Neuronal stem cell (in vitro differentiated cells): ENCODE measurements around the gene FABP6.

Experiments
- DNase-seq: peaks from one replicate; pipeline ENCODE4 v3.0.0-alpha.2; 2013; ENCODE audit warnings: low spot score
- H2AFZ ChIP-seq: one replicate; pipeline ENCODE4 v1.6.1; 2013; ENCODE audit warnings: mild to moderate bottlenecking, low read length, inconsistent platforms
- H2AK5ac ChIP-seq: 2 replicates; pipeline ENCODE4 v1.6.1; 2013; ENCODE audit warnings: low read depth, mild to moderate bottlenecking, inconsistent platforms, low read length, moderate library complexity, mixed read lengths
- H2BK120ac ChIP-seq: 2 replicates; pipeline ENCODE4 v1.6.1; 2013; ENCODE audit warnings: low read depth, mild to moderate bottlenecking, inconsistent platforms, low read length, moderate library complexity, mixed read lengths
- H2BK12ac ChIP-seq: one replicate; pipeline ENCODE4 v1.6.1; 2013; ENCODE audit warnings: low read length, inconsistent platforms
- H2BK15ac ChIP-seq: 2 replicates; pipeline ENCODE4 v1.6.1; 2013; ENCODE audit warnings: mild to moderate bottlenecking, low read length, inconsistent platforms, mixed read lengths
- H2BK5ac ChIP-seq: one replicate; pipeline ENCODE4 v1.6.1; 2013; ENCODE audit warnings: inconsistent platforms, mild to moderate bottlenecking, low read length, moderate library complexity
- H3K14ac ChIP-seq: one replicate; pipeline ENCODE4 v1.6.1; 2013; ENCODE audit warnings: low read length, inconsistent platforms
- H3K18ac ChIP-seq: 2 replicates; pipeline ENCODE4 v1.6.1; 2013; ENCODE audit warnings: low read length, inconsistent platforms
- H3K23ac ChIP-seq: 2 replicates; pipeline ENCODE4 v1.6.1; 2013; ENCODE audit warnings: low read depth, mild to moderate bottlenecking, mixed read lengths, low read length, inconsistent platforms; ENCODE audit not compliant: poor library complexity
- H3K27ac ChIP-seq: replicated peaks from 3 replicates; pipeline ENCODE4 v1.5.1; 2013; ENCODE audit warnings: low read length, inconsistent platforms
- H3K27me3 ChIP-seq, 3 experiments: 2 replicates each; pipeline ENCODE4 v1.6.1; 2013; ENCODE audit warnings: low read length in 3 of 3, mild to moderate bottlenecking in 2 of 3, inconsistent platforms in 1 of 3, low read depth in 1 of 3, mixed read lengths in 1 of 3, moderate library complexity in 1 of 3; ENCODE audit not compliant: control insufficient read depth in 3 of 3, insufficient read depth in 3 of 3
- H3K36me3 ChIP-seq, 2 donors: replicated peaks in 1 of 2; 2 replicates each; pipeline ENCODE4 v1.6.1; 2013; ENCODE audit warnings: low read length in 2 of 2; ENCODE audit not compliant: control insufficient read depth in 2 of 2, insufficient read depth in 2 of 2
- H3K4ac ChIP-seq: 2 replicates; pipeline ENCODE4 v1.6.1; 2013; ENCODE audit warnings: inconsistent platforms, mild to moderate bottlenecking, low read length, moderate library complexity
- H3K4me1 ChIP-seq, 2 donors: 1 replicate in 1 of 2; 2 replicates in 1 of 2; pipeline ENCODE4 v1.6.1; 2013; ENCODE audit warnings: low read length in 2 of 2, low read depth in 1 of 2; ENCODE audit not compliant: control insufficient read depth in 2 of 2, insufficient read depth in 1 of 2
- H3K4me2 ChIP-seq: one replicate; pipeline ENCODE4 v1.6.1; 2013; ENCODE audit warnings: mild to moderate bottlenecking, low read length, inconsistent platforms; ENCODE audit not compliant: insufficient read depth, poor library complexity, severe bottlenecking
- H3K4me3 ChIP-seq, 2 donors: 2 replicates each; pipeline ENCODE4 v1.5.1; 2013; ENCODE audit warnings: low read length in 2 of 2, mild to moderate bottlenecking in 2 of 2, inconsistent platforms in 1 of 2, moderate library complexity in 1 of 2
- H3K79me1 ChIP-seq: one replicate; pipeline ENCODE4 v1.6.1; 2013; ENCODE audit warnings: low read depth, mild to moderate bottlenecking, inconsistent platforms, low read length, moderate library complexity
- H3K9ac ChIP-seq: one replicate; pipeline ENCODE4 v1.6.1; 2013; ENCODE audit warnings: mild to moderate bottlenecking, low read depth, low read length, inconsistent platforms; ENCODE audit not compliant: poor library complexity
- H3K9me3 ChIP-seq, 2 donors: replicated peaks in 1 of 2; 2 replicates each; pipeline versions ENCODE3 to v1.6.1; 2013; ENCODE audit warnings: low read length in 2 of 2, mild to moderate bottlenecking in 2 of 2, inconsistent platforms in 1 of 2, low read depth in 1 of 2, mixed read lengths in 1 of 2, moderate library complexity in 1 of 2; ENCODE audit not compliant: control insufficient read depth in 2 of 2, insufficient read depth in 1 of 2
- H4K8ac ChIP-seq: one replicate; pipeline ENCODE4 v1.6.1; 2013; ENCODE audit warnings: low read depth, mild to moderate bottlenecking, inconsistent platforms, low read length, moderate library complexity
- H4K91ac ChIP-seq: one replicate; pipeline ENCODE4 v1.6.1; 2013; ENCODE audit warnings: low read length, low read depth, mild to moderate bottlenecking, inconsistent platforms; ENCODE audit not compliant: poor library complexity
- WGBS, 2 donors: extraction: QIAGEN DNeasy Blood & Tissue Kit; methylation state at CpG; one replicate each; pipeline ENCODE4 v1.1.7; 2013; ENCODE audit warnings: missing lambda C conversion rate in 2 of 2, mixed read lengths in 1 of 2; ENCODE audit not compliant: insufficient read length in 2 of 2, insufficient replicate concordance in 1 of 2; ENCODE audit errors: extremely low coverage in 2 of 2; 5-methylcytosine and 5-hydroxymethylcytosine counted together

The FABP6 gene

GRCh38 chr5:160219356-160219755 is 9.9 kb upstream of the FABP6 start:
- Histone ChIP-seq H3K4ac (no peak overlapping the region), H3K4me1 (peaks cover 0 to 1% of the 10 kb centered on the region in 2 donors), H2AFZ (no peak overlapping the region), H2BK12ac (no peak overlapping the region), H3K4me2 (no peak overlapping the region), H3K18ac (no peak overlapping the region), H3K36me3 (no peaks in the 10 kb centered on the region), H3K4me3 (no peak overlapping the region), H4K91ac (no peak overlapping the region), H3K23ac (no peak overlapping the region), H2BK15ac (no peak overlapping the region), H3K27ac (no peak overlapping the region), H2BK5ac (no peak overlapping the region), H2BK120ac (no peak overlapping the region), H2AK5ac (no peak overlapping the region), H3K14ac (no peak overlapping the region), H3K27me3 (peaks cover 0 to 7% (median 0%) of the 10 kb centered on the region in 3 experiments), H3K9me3 (no peaks in the 10 kb centered on the region), H3K79me1 (no peaks in the 10 kb centered on the region), H3K9ac (no peak overlapping the region), H4K8ac (no peak overlapping the region)
- DNase-seq, result no peak
- no CpG with 5 or more reads among the region's 4 CpGs for WGBS, 2 donors

GRCh38 chr5:160221082-160221481 is 8.2 kb upstream of the FABP6 start:
- no peak overlapping the region for H4K91ac ChIP-seq
- H2BK12ac ChIP-seq, result no peak overlapping the region
- H2BK15ac ChIP-seq, result no peak overlapping the region
- H4K8ac ChIP-seq, result no peak overlapping the region
- H3K27me3 ChIP-seq, result peaks cover 0 to 7% (median 0%) of the 10 kb centered on the region in 3 experiments
- H3K79me1 ChIP-seq, result no peaks in the 10 kb centered on the region
- H3K4ac ChIP-seq, result no peak overlapping the region
- H3K4me1 ChIP-seq, result peaks cover 0 to 1% of the 10 kb centered on the region in 2 donors
- no peak overlapping the region for H3K4me3 ChIP-seq
- no peak overlapping the region for H3K4me2 ChIP-seq
- no peak for DNase-seq
- no peak overlapping the region for H3K14ac ChIP-seq
- H3K27ac ChIP-seq, result no peak overlapping the region
- no peaks in the 10 kb centered on the region for H3K9me3 ChIP-seq
- H3K9ac ChIP-seq, result no peak overlapping the region
- H3K23ac ChIP-seq, result no peak overlapping the region
- H3K18ac ChIP-seq, result no peak overlapping the region
- H2BK120ac ChIP-seq, result no peak overlapping the region
- no peak overlapping the region for H2AK5ac ChIP-seq
- WGBS, 2 donors, result no CpG with 5 or more reads among the region's 3 CpGs
- no peak overlapping the region for H2BK5ac ChIP-seq
- no peak overlapping the region for H2AFZ ChIP-seq
- no peaks in the 10 kb centered on the region for H3K36me3 ChIP-seq

- Histone ChIP-seq H3K9ac (no peak overlapping the region), H3K18ac (no peak overlapping the region), H3K79me1 (no peaks in the 10 kb centered on the region), H2AFZ (no peak overlapping the region), H2AK5ac (no peak overlapping the region), H4K8ac (no peak overlapping the region), H3K9me3 (peaks cover 0 to 3% of the 10 kb centered on the region in 2 donors), H3K23ac (no peak overlapping the region), H3K4me1 (no peaks in the 10 kb centered on the region), H2BK12ac (no peak overlapping the region), H3K36me3 (no peaks in the 10 kb centered on the region), H4K91ac (no peak overlapping the region), H2BK5ac (no peak overlapping the region), H3K27ac (no peak overlapping the region), H3K27me3 (no peaks in the 10 kb centered on the region), H3K14ac (no peak overlapping the region), H2BK15ac (no peak overlapping the region), H2BK120ac (no peak overlapping the region), H3K4me2 (no peak overlapping the region), H3K4me3 (no peak overlapping the region), H3K4ac (no peak overlapping the region)
- no CpG with 5 or more reads among the region's 2 CpGs for WGBS, 2 donors
- no peak for DNase-seq
Observed at GRCh38 chr5:160227012-160227411, 2.3 kb upstream of the FABP6 start.

GRCh38 chr5:160230686-160231527 is 1.6 kb downstream of the FABP6 start:
- Histone ChIP-seq H2AK5ac (no peak overlapping the region), H3K9ac (no peak overlapping the region), H3K14ac (no peak overlapping the region), H2AFZ (no peak overlapping the region), H3K79me1 (no peaks in the 10 kb centered on the region), H3K36me3 (no peaks in the 10 kb centered on the region), H2BK12ac (no peak overlapping the region), H3K27ac (no peak overlapping the region), H2BK120ac (no peak overlapping the region), H3K4me1 (no peaks in the 10 kb centered on the region), H4K91ac (no peak overlapping the region), H2BK15ac (no peak overlapping the region), H3K4ac (no peak overlapping the region), H3K4me2 (no peak overlapping the region), H3K23ac (no peak overlapping the region), H3K27me3 (no peaks in the 10 kb centered on the region), H3K18ac (no peak overlapping the region), H3K9me3 (peaks cover 0 to 3% of the 10 kb centered on the region in 2 donors), H2BK5ac (no peak overlapping the region), H3K4me3 (no peak overlapping the region), H4K8ac (no peak overlapping the region)
- no peak for DNase-seq
- WGBS, 2 donors, result no CpG with 5 or more reads among the region's 9 CpGs
